Immature natural killer cell (primary cell): ENCODE data around the gene FAF1. TPM values are rescaled to one million over a fixed set of nuclear protein-coding genes. Genes with fewer than 3 reads are reported as not detected.
A peak's percentile ranks its signal among the peaks of the same experiment; 100 is the strongest.

Experiments used
- DNase-seq, 3 donors: peaks; one replicate each; pipeline ENCODE4 v3.0.0; 2022; ENCODE audit warnings: mixed read lengths in 1 of 3
- H3K27ac Mint-ChIP-seq, 6 donors: one replicate each; pipeline ENCODE4 v1.8.0; 2020; ENCODE audit warnings: mixed read lengths in 6 of 6, mild to moderate bottlenecking in 5 of 6, inconsistent platforms in 4 of 6, moderate library complexity in 3 of 6
- H3K27me3 Mint-ChIP-seq, 3 donors: one replicate each; pipeline ENCODE4 v1.8.0; 2020 to 2021; ENCODE audit warnings: low read depth in 3 of 3, mild to moderate bottlenecking in 3 of 3, mixed read lengths in 3 of 3, moderate library complexity in 3 of 3, inconsistent platforms in 1 of 3
- H3K36me3 Mint-ChIP-seq, 3 donors: one replicate each; pipeline ENCODE4 v1.8.0; 2020; ENCODE audit warnings: mixed read lengths in 3 of 3, inconsistent platforms in 2 of 3, mild to moderate bottlenecking in 2 of 3
- H3K4me1 Mint-ChIP-seq, 2 donors: one replicate each; pipeline ENCODE4 v1.8.0; 2020; ENCODE audit warnings: inconsistent platforms in 2 of 2, mild to moderate bottlenecking in 2 of 2, mixed read lengths in 2 of 2, moderate library complexity in 1 of 2
- H3K4me3 Mint-ChIP-seq, 5 donors: one replicate each; pipeline ENCODE4 v1.8.0; 2020; ENCODE audit warnings: mild to moderate bottlenecking in 5 of 5, mixed read lengths in 5 of 5, inconsistent platforms in 3 of 5, moderate library complexity in 3 of 5
- H3K9me3 Mint-ChIP-seq, 6 donors: one replicate each; pipeline ENCODE4 v1.8.0; 2020; ENCODE audit warnings: mild to moderate bottlenecking in 6 of 6, mixed read lengths in 6 of 6, inconsistent platforms in 4 of 6, moderate library complexity in 3 of 6
- polyA plus RNA-seq, 3 donors: library from polyadenylated mRNA; unstranded; fragments of 300-500 nt; fragmentation: Illumina TruSeq; gene quantifications; one replicate each; pipeline ENCODE4 v1.2.3, GENCODE V29; 2021

FAF1 gene
- polyA plus RNA-seq, 3 donors from 2014 or later = 31.1 to 49.8 (median 44.0) TPM

- DNase-seq = no peak
- H3K27ac Mint-ChIP-seq = no peak overlapping the region
- H3K4me3 Mint-ChIP-seq = no peak overlapping the region
- H3K9me3 Mint-ChIP-seq = no peaks in the 10 kb centered on the region
- H3K36me3 Mint-ChIP-seq = no peaks in the 10 kb centered on the region
- peaks cover 9 to 23% of the 10 kb centered on the region in 2 donors for H3K4me1 Mint-ChIP-seq
- H3K27me3 Mint-ChIP-seq = no peaks in the 10 kb centered on the region
These were observed 303.1 kb downstream of the FAF1 start for GRCh38 chr1:50656931-50657330.

- no peak overlapping the region for H3K27ac Mint-ChIP-seq
- H3K4me3 Mint-ChIP-seq = no peak overlapping the region
- H3K9me3 Mint-ChIP-seq = no peaks in the 10 kb centered on the region
- peaks cover 0 to 8% (median 4%) of the 10 kb centered on the region in 3 donors for H3K36me3 Mint-ChIP-seq
- no peak for DNase-seq
- H3K4me1 Mint-ChIP-seq = peaks cover 5 to 11% of the 10 kb centered on the region in 2 donors
- peaks cover 0 to 2% (median 0%) of the 10 kb centered on the region in 3 donors for H3K27me3 Mint-ChIP-seq
These were observed 308.4 kb downstream of the FAF1 start for GRCh38 chr1:50651476-50652263.

DNA sequence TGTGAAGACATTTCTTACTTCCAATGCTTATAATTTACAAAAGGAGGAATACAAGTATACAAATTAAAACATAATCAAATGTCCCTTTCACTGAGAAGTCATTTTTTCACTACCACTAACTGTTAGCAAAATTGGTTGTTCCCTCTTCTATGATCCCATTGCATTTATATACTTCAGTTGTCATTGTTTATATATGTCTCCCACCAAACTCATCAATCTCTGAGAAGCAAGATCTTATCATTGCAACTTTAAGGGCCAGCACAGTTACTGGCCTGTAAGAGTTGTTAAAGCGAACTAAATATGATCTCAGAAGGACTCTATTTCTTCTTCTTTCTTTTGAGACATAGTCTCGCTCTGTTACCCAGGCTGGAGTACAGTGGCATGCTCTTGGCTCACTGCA, 313.5 kb downstream of the FAF1 start:
- H3K4me1 Mint-ChIP-seq = no peaks in the 10 kb centered on the region
- H3K27me3 Mint-ChIP-seq = peaks cover 0 to 3% (median 2%) of the 10 kb centered on the region in 3 donors
- no peak overlapping the region for H3K4me3 Mint-ChIP-seq
- DNase-seq = no peak
- no peak overlapping the region for H3K27ac Mint-ChIP-seq
- peaks cover 7 to 11% (median 8%) of the 10 kb centered on the region in 3 donors for H3K36me3 Mint-ChIP-seq
- H3K9me3 Mint-ChIP-seq = no peaks in the 10 kb centered on the region

DNA sequence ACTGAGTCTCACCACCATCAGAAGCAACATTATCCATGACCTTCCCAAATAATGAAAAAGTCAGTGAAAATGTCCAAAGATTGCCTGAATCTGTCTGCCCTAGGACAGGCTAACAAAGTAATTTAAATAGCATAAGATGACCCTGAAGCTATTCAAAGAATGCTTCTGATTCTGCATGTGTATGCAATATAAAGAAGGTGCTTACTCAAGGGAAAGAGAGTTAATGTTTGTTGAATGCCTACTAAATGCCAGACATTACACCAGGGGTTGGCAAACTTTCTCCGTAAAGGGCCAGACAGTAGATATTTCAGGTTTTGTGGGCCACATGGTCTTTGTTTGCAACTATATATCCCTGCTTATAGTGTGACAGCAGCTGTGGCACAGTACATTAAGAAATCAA, 314.9 kb downstream of the FAF1 start:
- no peak overlapping the region for H3K27ac Mint-ChIP-seq
- H3K4me3 Mint-ChIP-seq = no peak overlapping the region
- no peaks in the 10 kb centered on the region for H3K9me3 Mint-ChIP-seq
- no peaks in the 10 kb centered on the region for H3K4me1 Mint-ChIP-seq
- peaks cover 7 to 11% (median 8%) of the 10 kb centered on the region in 3 donors for H3K36me3 Mint-ChIP-seq
- DNase-seq = no peak
- peaks cover 0 to 3% (median 2%) of the 10 kb centered on the region in 3 donors for H3K27me3 Mint-ChIP-seq

DNA sequence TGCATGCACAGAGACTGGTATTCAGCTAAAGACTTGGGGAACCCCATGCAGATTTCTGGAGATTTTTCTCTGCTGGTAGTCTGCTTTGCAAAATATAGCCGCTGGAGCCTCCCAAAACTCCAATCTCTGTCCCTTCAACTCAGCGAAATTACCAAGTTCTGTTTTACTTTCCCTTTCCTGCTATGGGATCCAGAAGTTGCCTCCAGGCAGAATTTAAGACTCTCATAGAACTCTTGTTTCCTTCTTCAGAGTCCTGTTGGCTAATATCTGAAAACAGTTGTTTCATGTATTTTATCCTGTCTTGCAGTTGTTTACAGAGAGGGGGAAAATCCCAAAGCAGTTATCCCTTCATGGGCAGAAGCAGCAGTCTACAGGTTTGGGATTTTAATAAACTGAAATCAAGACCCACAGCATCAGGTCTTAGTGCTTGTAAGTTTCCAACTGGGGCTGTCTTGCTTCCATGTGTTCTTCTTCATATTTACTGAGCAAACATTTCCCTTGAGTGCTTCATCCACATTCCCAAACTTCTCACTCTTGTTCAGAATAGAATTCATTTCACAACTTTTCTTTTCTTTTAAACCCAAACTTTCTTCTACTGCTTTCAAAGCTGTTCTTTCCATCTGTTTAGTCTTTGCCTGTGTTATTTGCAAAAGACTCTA, 315.5 kb downstream of the FAF1 start:
- no peak for DNase-seq
- Mint-ChIP-seq H3K27me3 (peaks cover 0 to 3% (median 2%) of the 10 kb centered on the region in 3 donors), H3K27ac (no peak overlapping the region), H3K36me3 (peaks cover 7 to 11% (median 8%) of the 10 kb centered on the region in 3 donors), H3K4me3 (no peak overlapping the region), H3K4me1 (no peaks in the 10 kb centered on the region), H3K9me3 (no peaks in the 10 kb centered on the region)

DNA sequence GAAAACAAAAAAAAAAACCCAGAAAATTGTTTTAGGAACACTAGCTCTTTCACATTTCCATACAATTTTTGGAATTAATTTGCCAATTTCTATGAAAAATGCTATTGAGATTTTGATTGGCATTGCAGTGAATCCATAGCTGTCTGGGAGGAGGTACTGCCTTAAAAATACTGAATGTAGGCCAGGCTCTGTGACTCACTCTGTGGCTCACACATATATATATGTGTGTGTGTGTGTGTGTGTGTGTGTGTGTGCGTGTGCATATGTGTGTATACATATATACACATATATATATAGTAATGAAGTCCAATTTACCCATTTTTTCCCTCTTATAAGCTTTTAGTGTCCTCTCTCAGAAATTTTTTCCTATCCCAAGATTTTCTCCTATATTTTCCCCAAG, 322.6 kb downstream of the FAF1 start:
- peak in 1 of 3 donors; percentile 1 for DNase-seq
- Mint-ChIP-seq H3K27me3 (peaks cover 0 to 3% (median 2%) of the 10 kb centered on the region in 3 donors), H3K4me1 (peaks cover 0 to 3% of the 10 kb centered on the region in 2 donors), H3K9me3 (no peaks in the 10 kb centered on the region), H3K27ac (no peak overlapping the region), H3K4me3 (no peak overlapping the region), H3K36me3 (no peaks in the 10 kb centered on the region)

GRCh38 chr1:50634251-50634650, 325.8 kb downstream of the FAF1 start:
- no peak overlapping the region for H3K27ac Mint-ChIP-seq

DNA sequence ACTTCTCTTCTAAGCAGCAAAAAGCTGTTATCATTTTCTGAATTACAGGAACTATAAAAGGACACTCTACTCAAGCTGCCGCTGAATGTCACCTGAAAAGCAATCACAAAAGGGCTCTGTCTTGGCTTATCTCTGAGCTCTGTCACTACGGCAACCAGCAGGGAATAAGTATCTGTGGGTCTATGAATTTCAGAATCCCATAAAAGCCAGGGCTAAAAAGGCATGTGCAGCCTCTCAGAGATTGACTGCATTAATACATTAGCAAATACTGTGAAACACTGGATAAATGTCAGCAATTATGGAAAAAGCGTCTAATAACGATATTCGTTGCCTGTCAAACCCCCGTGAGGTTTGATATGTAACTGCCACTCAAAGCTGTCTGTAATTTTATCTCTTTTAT, 326.6 kb downstream of the FAF1 start:
- Mint-ChIP-seq H3K27me3 (no peaks in the 10 kb centered on the region), H3K9me3 (no peaks in the 10 kb centered on the region), H3K36me3 (no peaks in the 10 kb centered on the region), H3K4me3 (no peak overlapping the region), H3K27ac (no peak overlapping the region), H3K4me1 (peaks cover 8 to 11% of the 10 kb centered on the region in 2 donors)
- no peak for DNase-seq

More at GRCh38 chr1:50634251-50634650, 325.8 kb downstream of the FAF1 start:
- Mint-ChIP-seq H3K27me3 (no peaks in the 10 kb centered on the region), H3K9me3 (no peaks in the 10 kb centered on the region), H3K4me1 (peaks cover 8 to 11% of the 10 kb centered on the region in 2 donors), H3K36me3 (no peaks in the 10 kb centered on the region), H3K4me3 (no peak overlapping the region)
- no peak for DNase-seq

DNA sequence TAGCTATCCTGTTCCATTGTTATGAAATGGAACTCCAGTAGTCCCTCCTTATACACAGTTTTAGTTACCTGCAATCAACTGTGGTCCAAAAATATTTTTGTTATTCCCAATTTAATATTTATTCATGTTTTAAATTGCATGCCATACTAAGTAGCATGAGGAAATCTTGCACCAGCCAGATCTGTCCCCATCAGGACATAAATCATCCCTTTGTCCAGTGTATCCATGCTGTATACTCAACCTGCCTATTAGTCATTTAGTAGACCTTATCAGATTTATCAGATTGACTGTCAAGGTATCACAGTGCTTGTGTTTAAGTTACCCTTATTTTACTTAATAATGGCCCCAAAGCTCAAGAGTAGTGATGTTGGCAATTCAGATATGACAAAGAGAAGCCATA, 328.9 kb downstream of the FAF1 start:
- H3K4me3 Mint-ChIP-seq = no peak overlapping the region
- H3K27ac Mint-ChIP-seq = peak overlapping the region in 2 of 6 donors; percentile 2 to 13
- H3K9me3 Mint-ChIP-seq = no peaks in the 10 kb centered on the region
- H3K27me3 Mint-ChIP-seq = no peaks in the 10 kb centered on the region
- DNase-seq = no peak
- peaks cover 8 to 11% of the 10 kb centered on the region in 2 donors for H3K4me1 Mint-ChIP-seq
- H3K36me3 Mint-ChIP-seq = no peaks in the 10 kb centered on the region

GRCh38 chr1:50622259-50622658, 337.8 kb downstream of the FAF1 start:
- H3K4me3 Mint-ChIP-seq = no peak overlapping the region
- DNase-seq = no peak

GRCh38 chr1:50620680-50621329, 339.3 kb downstream of the FAF1 start:
- no peak for DNase-seq
- no peak overlapping the region for H3K4me3 Mint-ChIP-seq
- no peaks in the 10 kb centered on the region for H3K27me3 Mint-ChIP-seq
- peaks cover 3 to 21% (median 6%) of the 10 kb centered on the region in 3 donors for H3K36me3 Mint-ChIP-seq
- no peaks in the 10 kb centered on the region for H3K4me1 Mint-ChIP-seq
- H3K9me3 Mint-ChIP-seq = peaks cover 0 to 3% (median 0%) of the 10 kb centered on the region in 6 donors
- peak overlapping the region in 1 of 6 donors; percentile 18 for H3K27ac Mint-ChIP-seq

More at GRCh38 chr1:50622259-50622658, 337.8 kb downstream of the FAF1 start:
- H3K27ac Mint-ChIP-seq = peak overlapping the region in 1 of 6 donors; percentile 60
- H3K27me3 Mint-ChIP-seq = no peaks in the 10 kb centered on the region
- no peaks in the 10 kb centered on the region for H3K4me1 Mint-ChIP-seq
- H3K36me3 Mint-ChIP-seq = peaks cover 3 to 21% (median 6%) of the 10 kb centered on the region in 3 donors
- peaks cover 0 to 3% (median 0%) of the 10 kb centered on the region in 6 donors for H3K9me3 Mint-ChIP-seq

DNA sequence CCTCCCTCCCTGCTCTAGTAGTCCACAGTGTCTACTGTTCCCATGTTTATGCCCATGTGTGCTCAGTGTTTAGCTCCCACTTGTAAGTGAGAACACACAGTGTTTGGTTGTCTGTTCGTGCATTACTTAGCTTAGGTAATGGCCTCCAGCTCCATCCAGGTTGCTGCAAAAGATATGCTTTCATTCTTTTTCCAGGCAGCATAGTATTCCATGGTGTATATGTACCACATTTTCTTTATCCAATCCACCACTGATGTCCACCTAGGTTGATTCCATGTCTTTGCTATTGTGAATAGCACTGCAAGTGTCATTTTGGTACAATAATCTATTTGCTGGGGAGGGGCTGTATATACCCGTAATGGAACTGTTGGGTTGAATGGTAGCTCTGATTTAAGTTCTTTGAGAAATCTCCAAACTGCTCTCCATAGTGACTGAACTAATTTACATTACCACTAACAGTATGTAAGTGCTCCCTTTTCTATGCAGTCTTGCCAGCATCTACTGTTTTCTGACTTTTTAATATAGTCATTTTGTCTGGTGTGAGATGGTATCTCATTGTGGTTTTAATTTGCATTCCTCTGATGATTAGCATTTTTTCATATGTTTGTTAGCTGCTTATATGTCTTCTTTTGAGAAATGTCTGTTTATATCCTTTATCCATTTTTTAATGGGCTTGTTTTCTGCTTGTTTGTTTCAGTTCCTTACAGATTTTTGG, 344.9 kb downstream of the FAF1 start:
- H3K27me3 Mint-ChIP-seq = peaks cover 0 to 4% (median 0%) of the 10 kb centered on the region in 3 donors
- peaks cover 0 to 21% (median 8%) of the 10 kb centered on the region in 3 donors for H3K36me3 Mint-ChIP-seq
- peak overlapping the region in 1 of 6 donors; percentile 2 for H3K27ac Mint-ChIP-seq
- peaks cover 0 to 6% (median 0%) of the 10 kb centered on the region in 6 donors for H3K9me3 Mint-ChIP-seq
- H3K4me1 Mint-ChIP-seq = peaks cover 33 to 34% of the 10 kb centered on the region in 2 donors
- H3K4me3 Mint-ChIP-seq = no peak overlapping the region
- no peak for DNase-seq

DNA sequence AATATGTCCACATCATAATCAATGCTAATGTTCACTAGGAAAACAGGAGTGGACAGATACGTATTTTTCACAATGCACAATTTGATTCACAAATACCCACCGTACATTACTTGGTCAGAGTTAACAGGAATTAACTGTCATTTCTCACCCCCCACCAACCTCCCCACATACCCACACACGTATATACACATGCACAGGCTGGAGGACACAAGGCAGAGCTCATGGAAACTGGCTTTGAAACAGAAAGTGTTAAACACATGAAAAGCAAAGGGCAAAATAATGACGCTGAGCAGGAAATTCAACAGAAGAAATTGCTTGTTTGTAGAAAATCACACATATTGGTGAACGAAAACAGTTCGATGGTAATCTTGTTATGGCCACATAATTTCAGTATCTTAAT, 348.4 kb downstream of the FAF1 start:
- peaks cover 0 to 8% (median 6%) of the 10 kb centered on the region in 3 donors for H3K36me3 Mint-ChIP-seq
- peak overlapping the region; percentile 31 to 83 (median 52) for H3K27ac Mint-ChIP-seq
- peaks cover 34 to 35% of the 10 kb centered on the region in 2 donors for H3K4me1 Mint-ChIP-seq
- peak overlapping the region; percentile 23 to 73 (median 59) for H3K4me3 Mint-ChIP-seq
- H3K27me3 Mint-ChIP-seq = peaks cover 0 to 4% (median 0%) of the 10 kb centered on the region in 3 donors
- peaks cover 0 to 6% (median 0%) of the 10 kb centered on the region in 6 donors for H3K9me3 Mint-ChIP-seq
- DNase-seq = peak; percentile 48 to 64 (median 57)
